Ramos (cell line): ENCODE data around the gene EIF3L.
"Not testable (repeated sequence)": the region's sequence is repeated elsewhere in the genome, so short reads cannot be mapped to it uniquely, and the experiment has no call there.

ENCODE experiments used
- in situ Hi-C: fragments of 300-500 bp; cut with MboI; formaldehyde crosslinking; loops from one replicate; pipeline ENCODE4 v1.14.3; 2022; ENCODE audit warnings: low sequenced_read_pairs; ENCODE audit not compliant: unreplicated experiment

Gene EIF3L

GRCh38 chr22:37849089-37849751 lies at the start of gene EIF3L:
Gene EIF3L, plus strand, starts transcription at chr22:37849419. Its CDS starts 31 bp downstream, at chr22:37849450.
- in situ Hi-C loops = no loop called here

- in situ Hi-C loops = not testable (repeated sequence)
These were observed 49.2 kb upstream of the EIF3L start for GRCh38 chr22:37799979-37800378.

GRCh38 chr22:37801946-37802309 lies 47.3 kb upstream of the EIF3L start:
- in situ Hi-C loops = no loop called here

- in situ Hi-C loops = no loop called here
These were observed 46.7 kb upstream of the EIF3L start for GRCh38 chr22:37802310-37803194.

- in situ Hi-C loops = no loop called here
These were observed 46.0 kb upstream of the EIF3L start for GRCh38 chr22:37803195-37803638.

GRCh38 chr22:37803639-37804351 lies 45.4 kb upstream of the EIF3L start:
- in situ Hi-C loops = no loop called here

GRCh38 chr22:37804352-37804880 lies 44.8 kb upstream of the EIF3L start:
- in situ Hi-C loops = no loop called here

GRCh38 chr22:37804881-37805809 lies 44.1 kb upstream of the EIF3L start:
- in situ Hi-C loops = no loop called here

- in situ Hi-C loops = no loop called here
These were observed 43.4 kb upstream of the EIF3L start for GRCh38 chr22:37805810-37806277.

GRCh38 chr22:37806409-37807333 lies 42.5 kb upstream of the EIF3L start:
- in situ Hi-C loops = no loop called here

GRCh38 chr22:37807410-37808293 lies 41.6 kb upstream of the EIF3L start, which contains the start of gene GCAT:
Gene GCAT, plus strand, starts transcription at chr22:37807934. Its CDS starts 34 bp downstream, at chr22:37807968.
- in situ Hi-C loops = no loop called here

GRCh38 chr22:37808294-37808657 lies 40.9 kb upstream of the EIF3L start:
- in situ Hi-C loops = no loop called here

- in situ Hi-C loops = no loop called here
These were observed 39.4 kb upstream of the EIF3L start for GRCh38 chr22:37809672-37810333.

- in situ Hi-C loops = no loop called here
These were observed 37.4 kb upstream of the EIF3L start for GRCh38 chr22:37811867-37812266.

GRCh38 chr22:37812869-37813678 lies 36.1 kb upstream of the EIF3L start:
- in situ Hi-C loops = no loop called here

- in situ Hi-C loops = loop anchor here (5.0 kb wide), 1 partner anchor 147 kb away; no protein-coding TSS in a partner anchor
These were observed 33.6 kb upstream of the EIF3L start for GRCh38 chr22:37815593-37815992.
